Endothelial cell of umbilical vein (primary cell): ENCODE measurements around the gene METTL26. TPM values are rescaled to one million over a fixed set of nuclear protein-coding genes. Genes with fewer than 3 reads are reported as not detected.

Source experiments
- BruUV-seq: library from RNA; stranded (reverse); fragments of 400-500 nt; replicated peaks from 2 replicates; lab custom pipeline; 2021; lab: Mats Ljungman, UMichigan
- CTCF ChIA-PET: fragments of 300-600, 350-600 bp; sonication (Branson Sonifier 250); formaldehyde crosslinking; loops from one replicate; lab custom pipeline; 2021; ENCODE audit warnings: antibody characterized with exemption, inconsistent platforms; lab: Charles Lee
- POLR2A ChIA-PET: fragments of 300-600, 350-600 bp; sonication (Branson Sonifier 250); formaldehyde crosslinking; loops from one replicate; lab custom pipeline; 2021; ENCODE audit warnings: antibody characterized with exemption, inconsistent platforms; lab: Charles Lee
- DNase-seq: peaks from one replicate; pipeline ENCODE4 v3.0.0-alpha.2; 2011; ENCODE audit warnings: low read depth, low spot score
- FAIRE-seq: peaks from 2 replicates; lab custom pipeline; 2011; peaks lifted over from hg19 to GRCh38; lab: Jason Lieb, UNC
- H2AFZ ChIP-seq: 2 replicates; pipeline ENCODE4 v1.6.0; 2012; ENCODE audit warnings: low read depth, low read length, control low read depth, inconsistent platforms
- H3K27ac ChIP-seq: 2 replicates; pipeline ENCODE4 v1.5.1; 2011; ENCODE audit warnings: low read depth, mild to moderate bottlenecking, control low read depth, low read length, moderate library complexity; ENCODE audit not compliant: insufficient read depth
- H3K27me3 ChIP-seq, 2 experiments: 2 replicates each; pipeline versions ENCODE4 v1.6.0 to v1.6.1; 2011; ENCODE audit warnings: low read length in 2 of 2, mixed read lengths in 1 of 2; ENCODE audit not compliant: control insufficient read depth in 2 of 2, insufficient read depth in 2 of 2
- H3K36me3 ChIP-seq, 2 experiments: 2 replicates in 1 of 2; 3 replicates in 1 of 2; pipeline ENCODE4 v1.5.1; 2011; ENCODE audit warnings: low read length in 2 of 2, mild to moderate bottlenecking in 1 of 2, moderate library complexity in 1 of 2; ENCODE audit not compliant: control insufficient read depth in 2 of 2, insufficient read depth in 2 of 2; ENCODE audit errors: extremely low read depth in 1 of 2
- H3K4me1 ChIP-seq: 3 replicates; pipeline ENCODE4 v1.5.1; 2011; ENCODE audit warnings: mild to moderate bottlenecking, low read length; ENCODE audit not compliant: control insufficient read depth, insufficient read depth; ENCODE audit errors: extremely low read depth
- H3K4me2 ChIP-seq: 2 replicates; pipeline ENCODE4 v1.6.1; 2011; ENCODE audit warnings: low read length, control low read depth, mixed read lengths; ENCODE audit not compliant: insufficient read depth
- H3K4me3 ChIP-seq, 3 experiments: fragments of 200-600 bp in 1 of 3; sonication (generic), shearing (Covaris generic) in 1 of 3; replicated peaks in 1 of 3; 2 replicates each; pipeline ENCODE4 v1.5.1; 2011 to 2016; ENCODE audit warnings: control low read depth in 3 of 3, low read length in 3 of 3, mild to moderate bottlenecking in 2 of 3, inconsistent platforms in 1 of 3, low read depth in 1 of 3, moderate library complexity in 1 of 3; ENCODE audit not compliant: insufficient read depth in 1 of 3
- H3K79me2 ChIP-seq: 2 replicates; pipeline ENCODE4 v1.6.0; 2012; ENCODE audit warnings: low read length, inconsistent platforms; ENCODE audit not compliant: control insufficient read depth, insufficient read depth
- H3K9ac ChIP-seq: replicated peaks from 2 replicates; pipeline ENCODE3; 2011; ENCODE audit warnings: low read length, control low read depth; ENCODE audit not compliant: insufficient read depth; ENCODE audit errors: extremely low read depth
- H3K9me1 ChIP-seq: replicated peaks from 3 replicates; pipeline ENCODE4 v1.6.0; 2011; ENCODE audit warnings: mild to moderate bottlenecking, low read length; ENCODE audit not compliant: control insufficient read depth, insufficient read depth; ENCODE audit errors: extremely low read depth
- H3K9me3 ChIP-seq: replicated peaks from 2 replicates; pipeline ENCODE4 v1.5.1; 2012; ENCODE audit warnings: low read length, inconsistent platforms; ENCODE audit not compliant: control insufficient read depth, insufficient read depth
- H4K20me1 ChIP-seq: replicated peaks from 2 replicates; pipeline ENCODE3; 2011; ENCODE audit warnings: mild to moderate bottlenecking, low read length; ENCODE audit not compliant: control insufficient read depth, insufficient read depth; ENCODE audit errors: extremely low read depth
- EZH2 ChIP-seq: IDR thresholded peaks from 2 replicates; pipeline ENCODE4 v1.6.1; 2012; ENCODE audit warnings: borderline replicate concordance, low read depth, mild to moderate bottlenecking, moderate library complexity, low read length, inconsistent platforms; ENCODE audit not compliant: severe bottlenecking
- FOS ChIP-seq: IDR thresholded peaks from 2 replicates; pipeline ENCODE4 v1.6.1; 2011; ENCODE audit warnings: mild to moderate bottlenecking, low read length, moderate library complexity, borderline replicate concordance; ENCODE audit not compliant: insufficient read depth
- GATA2 ChIP-seq: IDR thresholded peaks from 2 replicates; pipeline ENCODE4 v1.7.0; 2011; ENCODE audit warnings: low read depth, mild to moderate bottlenecking, moderate library complexity, mixed read lengths, low read length; ENCODE audit not compliant: insufficient read length, insufficient read depth
- JUN ChIP-seq: IDR thresholded peaks from 2 replicates; pipeline ENCODE4 v1.6.1; 2011; ENCODE audit warnings: borderline replicate concordance, low read depth; ENCODE audit not compliant: insufficient read length, insufficient read depth
- MYC ChIP-seq: IDR thresholded peaks from one replicate; pipeline ENCODE4 v1.6.1; 2011; ENCODE audit warnings: mild to moderate bottlenecking, low read depth, low read length
- POLR2A ChIP-seq: IDR thresholded peaks from 2 replicates; pipeline ENCODE4 v1.6.1; 2012; ENCODE audit warnings: low read depth, mild to moderate bottlenecking, control low read depth, low read length
- POLR2AphosphoS5 ChIP-seq: IDR thresholded peaks from 2 replicates; pipeline ENCODE4 v1.6.1; 2012; ENCODE audit warnings: low read depth, mild to moderate bottlenecking, control low read depth, low read length, moderate library complexity; ENCODE audit not compliant: insufficient read depth
- dilution Hi-C: fragments of 300-500 bp; cut with MboI; formaldehyde crosslinking; loops from one replicate; pipeline ENCODE4 v1.15.0; 2019; ENCODE audit warnings: low sequenced_read_pairs; ENCODE audit not compliant: extremely low pct_ligation_motif_present
- intact Hi-C: fragments of 100-400 bp; cut with micrococcal nuclease; formaldehyde crosslinking; loops from one replicate; pipeline ENCODE4 v1.10.0; 2022
- polyA plus RNA-seq, 4 experiments: library from polyadenylated mRNA; depleted of rRNA in 3 of 4; stranded (reverse) in 3 of 4; unstranded in 1 of 4; fragments of >200 nt; gene quantifications; 2 replicates each; pipeline versions ENCODE4 v1.2.1 to v1.2.3, GENCODE V29; 2011 to 2012; ENCODE audit warnings: missing spikeins in 1 of 4
- total RNA-seq: library from RNA; stranded (reverse); gene quantifications from 2 replicates; pipeline ENCODE4 v1.2.3, GENCODE V29; 2021
- TF ChIP-seq, protein P1 (sequence below): IDR thresholded peaks from 2 replicates; pipeline ENCODE4 v1.6.1; 2011; ENCODE audit not compliant: insufficient read depth, insufficient read length
- TF ChIP-seq, protein P2 (sequence below), 2 donors: IDR thresholded peaks; 1 replicate in 1 of 2; 2 replicates in 1 of 2; pipeline ENCODE4 v1.5.1; 2011; ENCODE audit warnings: low read length in 2 of 2, mild to moderate bottlenecking in 2 of 2, moderate library complexity in 2 of 2, control low read depth in 1 of 2, inconsistent platforms in 1 of 2, low read depth in 1 of 2; ENCODE audit not compliant: insufficient read depth in 1 of 2; ENCODE audit errors: extremely low read depth in 1 of 2

METTL26 gene
- total and polyA plus RNA-seq, 2 donors (not counting 3 experiments of a cell fraction or from before 2014, with no cell fraction given), result 114 to 138 TPM

DNA sequence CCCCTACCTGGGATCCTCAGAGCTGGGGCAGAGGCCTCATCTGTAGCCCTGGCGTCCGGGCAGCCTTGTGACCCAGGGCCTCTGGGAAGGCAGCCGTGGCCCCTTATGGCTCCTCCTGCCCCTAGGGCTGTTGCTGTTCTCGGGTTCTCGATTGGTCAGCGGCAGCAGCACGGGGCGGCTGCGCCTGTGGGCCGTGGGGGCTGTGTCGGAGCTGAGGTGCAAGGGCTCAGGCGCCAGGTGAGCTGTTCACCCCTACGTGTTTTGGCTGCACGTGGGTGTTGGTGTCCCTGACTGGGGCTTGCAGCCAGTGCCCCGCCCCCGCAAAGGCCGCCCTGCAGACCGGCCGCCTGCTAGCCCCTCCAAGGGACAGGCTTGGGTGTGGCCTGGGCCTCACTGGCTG lies 26.0 kb upstream of the METTL26 start:
- Histone ChIP-seq H3K27me3 (no peaks in the 10 kb centered on the region), H3K9me1 (no peaks in the 10 kb centered on the region), H2AFZ (no peak overlapping the region), H3K79me2 (no peaks in the 10 kb centered on the region), H3K36me3 (peaks cover 0 to 3% of the 10 kb centered on the region in 2 experiments), H3K4me1 (no peaks in the 10 kb centered on the region), H4K20me1 (no peaks in the 10 kb centered on the region), H3K9me3 (no peaks in the 10 kb centered on the region), H3K9ac (no peak overlapping the region), H3K27ac (no peak overlapping the region), H3K4me3 (no peak overlapping the region), H3K4me2 (no peak overlapping the region)
- no peak for FAIRE-seq
- TF ChIP-seq, protein P1, sequence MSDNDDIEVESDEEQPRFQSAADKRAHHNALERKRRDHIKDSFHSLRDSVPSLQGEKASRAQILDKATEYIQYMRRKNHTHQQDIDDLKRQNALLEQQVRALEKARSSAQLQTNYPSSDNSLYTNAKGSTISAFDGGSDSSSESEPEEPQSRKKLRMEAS, result no peak
- TF ChIP-seq POLR2A, result no peak
- TF ChIP-seq FOS, result no peak
- no peak for TF ChIP-seq POLR2AphosphoS5
- TF ChIP-seq GATA2, result no peak
- TF ChIP-seq MYC, result no peak
- no peak for TF ChIP-seq EZH2
- TF ChIP-seq, protein P2, sequence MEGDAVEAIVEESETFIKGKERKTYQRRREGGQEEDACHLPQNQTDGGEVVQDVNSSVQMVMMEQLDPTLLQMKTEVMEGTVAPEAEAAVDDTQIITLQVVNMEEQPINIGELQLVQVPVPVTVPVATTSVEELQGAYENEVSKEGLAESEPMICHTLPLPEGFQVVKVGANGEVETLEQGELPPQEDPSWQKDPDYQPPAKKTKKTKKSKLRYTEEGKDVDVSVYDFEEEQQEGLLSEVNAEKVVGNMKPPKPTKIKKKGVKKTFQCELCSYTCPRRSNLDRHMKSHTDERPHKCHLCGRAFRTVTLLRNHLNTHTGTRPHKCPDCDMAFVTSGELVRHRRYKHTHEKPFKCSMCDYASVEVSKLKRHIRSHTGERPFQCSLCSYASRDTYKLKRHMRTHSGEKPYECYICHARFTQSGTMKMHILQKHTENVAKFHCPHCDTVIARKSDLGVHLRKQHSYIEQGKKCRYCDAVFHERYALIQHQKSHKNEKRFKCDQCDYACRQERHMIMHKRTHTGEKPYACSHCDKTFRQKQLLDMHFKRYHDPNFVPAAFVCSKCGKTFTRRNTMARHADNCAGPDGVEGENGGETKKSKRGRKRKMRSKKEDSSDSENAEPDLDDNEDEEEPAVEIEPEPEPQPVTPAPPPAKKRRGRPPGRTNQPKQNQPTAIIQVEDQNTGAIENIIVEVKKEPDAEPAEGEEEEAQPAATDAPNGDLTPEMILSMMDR (IDR thresholded peaks at IDR 0.05; ENCODE audit: extremely low read depth in 1 of 2, insufficient read depth in 1 of 2, low read depth in 1 of 2, low read length in 2 of 2), result no peak
- no peak for TF ChIP-seq JUN
- dilution Hi-C loops (no loop called here), intact Hi-C loops (no loop called here)
- ChIA-PET CTCF (interaction anchor here (0.7 to 1.4 kb wide), 2 partner anchors 24 to 26 kb away, joined by 3 read pairs; partner anchors contain the start of gene METTL26), POLR2A (no interaction called here)
- DNase-seq, result no peak
- BruUV-seq, result no TSS peak
